Muscle of back (tissue), 11 donors: ENCODE results near the gene ANKRD13D. TPM values are rescaled to one million over a fixed set of nuclear protein-coding genes. Genes with fewer than 3 reads are reported as not detected.
A peak's percentile ranks its signal among the peaks of the same experiment; 100 is the strongest.

ENCODE experiments used
- DNase-seq, 3 donors: peaks; one replicate each; pipeline versions ENCODE4 v3.0.0 to v3.0.0-alpha.2; 2013
- polyA plus RNA-seq, 10 donors: library from polyadenylated mRNA; unstranded; fragments of 120-200 nt; gene quantifications; one replicate each; pipeline ENCODE4 v1.2.1, GENCODE V29; 2013; ENCODE audit not compliant: insufficient read length in 10 of 10

Gene ANKRD13D
- polyA plus RNA-seq, 10 donors = 17.3 to 37.9 (median 25.9) TPM

GRCh38 chr11:67301951-67302516, 12.9 kb downstream of the ANKRD13D start:
- peak; percentile 59 to 76 (median 63) for DNase-seq

GRCh38 chr11:67302571-67303131, 13.5 kb downstream of the ANKRD13D start:
- DNase-seq = peak in 1 of 3 donors; percentile 58

- DNase-seq = peak; percentile 45 to 83 (median 65)
These were observed 14.2 kb downstream of the ANKRD13D start, which contains the start of gene SSH3 for GRCh38 chr11:67303132-67303834. SSH3 (plus strand) TSS chr11:67303530; CDS start chr11:67303626, 96 bp downstream.

- DNase-seq = peak in 1 of 3 donors; percentile 52
These were observed 14.8 kb downstream of the ANKRD13D start for GRCh38 chr11:67303835-67304411.

- no peak for DNase-seq
These were observed 15.5 kb downstream of the ANKRD13D start for GRCh38 chr11:67304511-67305113.

GRCh38 chr11:67306769-67307544, 17.9 kb downstream of the ANKRD13D start:
- no peak for DNase-seq

- DNase-seq = no peak
These were observed 18.5 kb downstream of the ANKRD13D start for GRCh38 chr11:67307545-67308001.

- no peak for DNase-seq
These were observed 19.1 kb downstream of the ANKRD13D start for GRCh38 chr11:67308031-67308866.

- no peak for DNase-seq
These were observed 20.1 kb downstream of the ANKRD13D start for GRCh38 chr11:67309166-67309565.

- DNase-seq = no peak
These were observed 20.6 kb downstream of the ANKRD13D start for GRCh38 chr11:67309661-67310061.

GRCh38 chr11:67310246-67311050, 21.3 kb downstream of the ANKRD13D start:
- DNase-seq = no peak

- DNase-seq = no peak
These were observed 22.0 kb downstream of the ANKRD13D start for GRCh38 chr11:67311051-67311555.

GRCh38 chr11:67311556-67312082, 22.5 kb downstream of the ANKRD13D start:
- DNase-seq = no peak

- DNase-seq = no peak
These were observed 23.3 kb downstream of the ANKRD13D start for GRCh38 chr11:67312187-67313021.

GRCh38 chr11:67313125-67313890, 24.2 kb downstream of the ANKRD13D start:
- DNase-seq = no peak

GRCh38 chr11:67314218-67314617, 25.1 kb downstream of the ANKRD13D start:
- DNase-seq = no peak

GRCh38 chr11:67315325-67315909, 26.3 kb downstream of the ANKRD13D start:
- DNase-seq = no peak
